B cell (primary cell): Measurements from ENCODE around the gene CDH13.

Experiments used
- CTCF ChIP-seq: fragments of 200-600 bp; IDR thresholded peaks from one replicate; pipeline ENCODE4 v1.8.0; 2022; ENCODE audit warnings: antibody characterized with exemption, mild to moderate bottlenecking
- EZH2 ChIP-seq: IDR thresholded peaks from 2 replicates; pipeline ENCODE4 v1.6.1; 2012; ENCODE audit warnings: borderline replicate concordance, low read depth, mild to moderate bottlenecking, moderate library complexity, low read length; ENCODE audit not compliant: insufficient read depth, poor library complexity, severe bottlenecking

- TF ChIP-seq CTCF (no peak), EZH2 (no peak)
These were observed 570.7 kb downstream of the CDH13 start for GRCh38 chr16:83197450-83197849.
